ENCODE results near the gene KLHDC7B.

The KLHDC7B gene

GRCh38 chr22:50527921-50528681, 17.6 kb upstream of the KLHDC7B start:
- no peak for TF ChIP-seq CTCF (IDR thresholded peaks at IDR 0.05; ENCODE audit: low read depth, low read length)
- DNase-seq (ENCODE audit: extremely low read depth, low read depth): no peak

GRCh38 chr22:50528682-50529415, 16.9 kb upstream of the KLHDC7B start:
- no peak for DNase-seq (ENCODE audit: extremely low read depth, low read depth)
- TF ChIP-seq CTCF (IDR thresholded peaks at IDR 0.05; ENCODE audit: low read depth, low read length): no peak

GRCh38 chr22:50529416-50529896, 16.2 kb upstream of the KLHDC7B start:
- TF ChIP-seq CTCF (IDR thresholded peaks at IDR 0.05; ENCODE audit: low read depth, low read length): no peak
- DNase-seq (ENCODE audit: extremely low read depth, low read depth): no peak

GRCh38 chr22:50529897-50530579, 15.7 kb upstream of the KLHDC7B start, which contains the start of gene TYMP:
TSS of gene TYMP (minus strand) at chr22:50530012. CDS start at chr22:50529709, 303 bp downstream.
- DNase-seq (ENCODE audit: extremely low read depth, low read depth): no peak
- no peak for TF ChIP-seq CTCF (IDR thresholded peaks at IDR 0.05; ENCODE audit: low read depth, low read length)

GRCh38 chr22:50530580-50530876, 15.2 kb upstream of the KLHDC7B start:
- no peak for DNase-seq (ENCODE audit: extremely low read depth, low read depth)
- TF ChIP-seq CTCF (IDR thresholded peaks at IDR 0.05; ENCODE audit: low read depth, low read length): no peak

- DNase-seq (ENCODE audit: extremely low read depth, low read depth): no peak
- TF ChIP-seq CTCF (IDR thresholded peaks at IDR 0.05; ENCODE audit: low read depth, low read length): no peak
Observed at GRCh38 chr22:50530877-50531545, 14.7 kb upstream of the KLHDC7B start.
